HG03175 (cell line): ENCODE data around the gene NAPG.
"Not testable (repeated sequence)": the region's sequence is repeated elsewhere in the genome, so short reads cannot be mapped to it uniquely, and the experiment has no call there.

Experiments used
- ATAC-seq: cut with Tn5 transposase; IDR thresholded peaks from one replicate; pipeline ENCODE4 v1.9.1; 2021; ENCODE audit warnings: mild to moderate bottlenecking, moderate library complexity; ENCODE audit not compliant: unreplicated experiment

The NAPG gene

DNA sequence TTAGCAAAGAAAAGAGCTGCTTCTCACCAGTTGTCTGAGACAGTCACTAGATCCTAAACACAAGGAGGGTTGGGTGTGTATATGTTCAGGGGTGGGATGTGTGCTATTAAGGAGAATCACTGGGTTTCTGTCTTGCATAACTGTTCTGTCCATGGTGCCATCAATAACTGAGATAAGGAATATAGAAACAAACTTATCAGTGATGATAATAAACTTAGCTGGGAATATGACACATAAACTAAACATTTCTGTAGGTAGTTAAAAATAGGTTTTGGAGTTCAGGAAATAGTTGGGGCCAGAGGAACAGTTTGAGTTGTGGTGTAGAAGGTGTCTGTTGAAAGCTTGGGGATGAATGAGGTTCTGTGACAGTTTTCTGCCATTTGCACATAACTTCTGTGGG is 17.4 kb downstream of the NAPG start:
- no peak for ATAC-seq

DNA sequence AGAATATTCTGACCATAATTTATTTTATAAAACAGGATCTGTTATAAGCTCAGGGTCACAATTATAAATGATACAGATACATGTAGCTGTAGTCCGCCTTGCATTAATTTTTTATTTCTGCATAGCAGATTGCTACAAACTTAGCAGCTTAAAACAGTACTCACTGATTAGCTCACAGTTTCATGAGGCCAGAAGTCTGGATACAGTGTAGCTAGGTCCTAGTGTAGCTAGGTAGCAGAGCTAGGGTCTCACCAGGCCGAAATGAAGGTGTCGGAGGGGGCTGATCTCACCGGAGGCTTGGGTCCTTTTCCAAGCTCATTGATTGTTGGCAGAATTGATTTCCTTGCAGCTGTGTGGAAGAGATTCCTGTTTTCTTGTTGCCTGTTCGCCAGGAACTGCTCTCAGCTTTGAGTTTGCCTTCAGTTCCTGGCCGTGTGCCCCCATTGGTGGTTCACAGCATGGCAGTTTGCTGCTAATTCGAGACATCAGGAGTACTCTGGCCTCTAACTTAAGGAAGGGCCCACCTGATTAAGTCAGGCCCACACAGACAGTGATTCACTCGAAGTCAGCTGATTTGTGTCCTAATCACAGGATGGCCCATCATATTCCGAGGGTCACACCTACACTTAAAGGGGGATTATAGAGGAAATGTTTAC is 18.4 kb downstream of the NAPG start:
- ATAC-seq, result no peak

DNA sequence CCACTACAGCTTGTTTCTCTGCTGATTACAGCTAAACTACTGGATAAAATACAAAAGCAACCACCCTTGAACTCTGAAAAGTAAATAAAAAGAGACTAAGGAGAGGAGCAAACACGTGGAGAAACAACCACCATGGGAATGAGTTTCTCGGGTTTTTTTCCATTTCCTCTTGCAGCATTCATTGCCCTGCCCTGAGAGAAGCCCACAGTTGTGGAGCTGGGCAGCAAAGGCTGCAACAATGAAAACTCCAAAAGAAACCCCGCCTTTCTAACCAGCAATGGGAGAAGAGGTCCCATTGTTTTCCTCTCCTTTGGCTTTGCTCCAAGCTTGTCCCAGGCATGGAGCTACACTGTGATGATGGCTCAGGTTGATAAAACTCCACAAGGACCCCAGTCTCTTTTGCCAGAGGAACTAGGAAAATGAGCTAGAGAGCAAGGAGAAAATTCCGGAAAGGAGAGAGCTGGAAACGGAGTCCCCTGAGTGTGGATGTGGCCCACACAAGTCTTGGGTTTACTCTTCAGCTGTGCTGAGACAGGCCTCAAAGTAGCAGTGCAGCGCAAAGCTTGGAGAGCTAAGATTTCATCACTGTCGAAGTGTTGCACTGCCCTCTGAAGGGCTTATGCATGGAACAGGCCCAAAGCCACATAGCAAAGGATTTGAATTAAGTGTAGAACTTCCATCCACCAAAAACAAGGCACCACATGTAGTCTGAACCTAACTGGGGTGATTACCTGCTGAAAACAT is 20.9 kb downstream of the NAPG start:
- ATAC-seq, result no peak

DNA sequence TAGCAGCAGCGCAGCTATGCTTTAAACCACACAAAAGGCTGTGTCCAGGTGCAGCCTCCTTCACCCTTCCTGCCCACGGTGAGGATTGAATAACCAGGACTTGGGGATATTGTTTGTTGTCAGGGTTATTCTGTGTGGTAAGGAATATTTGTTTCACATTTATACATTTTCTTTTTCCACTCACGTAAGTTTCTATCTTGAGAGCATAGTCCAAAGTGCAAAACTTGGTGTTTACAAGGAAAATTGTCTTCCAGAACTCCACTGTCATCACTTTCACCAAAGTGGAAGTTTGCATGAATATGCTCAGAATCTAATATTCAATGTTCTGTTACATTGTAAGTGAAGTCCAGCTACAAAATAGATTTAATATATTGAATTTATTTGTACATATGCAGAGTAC is 26.4 kb downstream of the NAPG start:
- no peak for ATAC-seq

DNA sequence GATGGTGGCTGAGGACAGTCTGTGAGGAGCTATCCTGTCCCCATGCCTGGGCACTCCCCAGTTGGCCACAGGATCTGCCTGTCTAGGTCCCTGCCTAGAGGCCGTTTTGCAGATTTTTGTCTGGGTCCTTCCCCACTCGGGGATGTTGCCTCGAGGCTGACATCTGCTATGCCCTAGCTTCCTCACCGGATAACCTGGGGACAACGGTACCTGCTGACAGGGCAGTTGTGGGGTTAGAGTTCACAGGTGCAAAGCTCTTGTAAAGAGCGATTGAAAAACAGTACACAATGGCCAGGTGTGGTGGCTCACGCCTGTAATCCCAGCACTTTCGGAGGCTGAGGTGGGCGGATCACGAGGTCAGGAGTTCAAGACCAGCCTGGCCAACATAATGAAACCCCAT is 30.4 kb downstream of the NAPG start:
- not testable (repeated sequence) for ATAC-seq

DNA sequence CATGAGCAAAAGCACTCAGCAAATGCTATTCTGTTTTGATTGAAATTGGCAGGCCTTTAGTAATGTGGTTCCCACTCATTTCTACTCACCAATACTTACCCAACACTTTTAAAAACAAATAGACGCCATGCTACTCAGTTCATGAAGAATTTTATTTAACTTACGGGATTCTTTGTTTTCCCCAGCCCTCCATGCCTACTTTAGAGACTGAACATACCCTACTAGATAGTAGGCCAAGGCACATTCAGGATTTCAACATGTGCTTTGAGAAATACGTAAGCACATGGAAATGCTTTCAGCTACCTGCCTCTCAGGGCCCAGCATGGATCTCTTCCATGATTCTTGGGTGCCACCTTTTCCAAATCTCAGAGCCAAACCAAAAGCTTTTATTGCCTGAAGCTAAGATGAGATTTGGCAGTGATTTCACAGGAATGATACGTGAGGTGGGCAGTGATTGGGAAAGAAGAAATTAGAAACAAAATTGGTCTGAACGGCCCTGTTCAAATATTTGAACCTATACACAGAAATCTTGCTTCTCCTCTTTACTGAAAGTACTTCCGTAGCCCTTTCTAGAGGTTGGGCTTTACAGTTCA is 31.4 kb downstream of the NAPG start:
- ATAC-seq, result no peak

DNA sequence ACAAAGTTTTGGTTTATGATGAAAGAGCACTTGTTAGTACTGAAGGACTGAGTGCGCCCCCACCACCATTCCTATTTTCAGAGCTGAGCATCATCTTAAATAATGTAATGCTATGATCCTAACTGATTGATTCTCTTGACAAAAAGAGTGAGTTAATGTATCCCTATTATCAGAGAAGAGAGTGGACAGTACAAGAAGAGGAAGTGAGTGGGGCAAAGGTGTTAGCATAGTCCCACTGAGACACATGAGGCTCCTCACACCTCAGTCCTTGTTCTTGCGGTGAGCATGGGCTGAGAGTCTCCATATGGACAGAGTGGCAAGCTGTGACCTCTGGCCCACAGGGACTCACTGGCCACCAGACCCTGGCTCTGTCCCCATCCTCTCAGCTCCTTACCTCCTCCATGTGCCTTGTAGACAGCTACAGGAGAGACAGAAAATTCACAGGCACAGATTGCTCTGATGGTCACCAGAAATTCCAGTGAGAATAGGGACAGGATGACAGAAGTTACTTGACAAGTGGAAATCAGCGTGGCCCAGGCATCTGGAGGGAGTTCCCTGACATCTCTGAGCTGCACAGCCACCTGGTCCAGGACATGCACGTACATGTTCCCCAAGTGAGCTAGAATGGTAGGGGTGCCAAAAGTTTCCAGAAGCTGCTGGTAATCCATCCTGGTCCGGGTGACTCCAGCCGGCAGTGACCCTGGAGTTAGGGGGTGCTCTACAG is 32.6 kb downstream of the NAPG start:
- ATAC-seq, result no peak

DNA sequence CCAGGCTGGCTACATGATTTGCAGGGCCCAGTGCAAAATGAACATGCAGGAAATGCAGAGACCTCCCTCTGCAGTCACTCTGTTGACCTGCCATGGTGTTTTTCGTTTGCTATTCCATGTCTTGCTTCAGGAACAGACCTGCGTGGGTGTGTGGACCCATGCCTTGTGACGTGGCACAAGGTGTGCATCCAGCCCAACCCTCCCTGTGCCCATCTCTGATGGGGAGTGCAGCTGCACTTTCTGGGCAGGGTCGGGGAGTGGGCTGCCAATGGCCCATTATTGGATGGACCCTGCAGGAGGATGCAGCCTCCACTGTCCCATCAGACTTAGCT is 33.1 kb downstream of the NAPG start:
- no peak for ATAC-seq

DNA sequence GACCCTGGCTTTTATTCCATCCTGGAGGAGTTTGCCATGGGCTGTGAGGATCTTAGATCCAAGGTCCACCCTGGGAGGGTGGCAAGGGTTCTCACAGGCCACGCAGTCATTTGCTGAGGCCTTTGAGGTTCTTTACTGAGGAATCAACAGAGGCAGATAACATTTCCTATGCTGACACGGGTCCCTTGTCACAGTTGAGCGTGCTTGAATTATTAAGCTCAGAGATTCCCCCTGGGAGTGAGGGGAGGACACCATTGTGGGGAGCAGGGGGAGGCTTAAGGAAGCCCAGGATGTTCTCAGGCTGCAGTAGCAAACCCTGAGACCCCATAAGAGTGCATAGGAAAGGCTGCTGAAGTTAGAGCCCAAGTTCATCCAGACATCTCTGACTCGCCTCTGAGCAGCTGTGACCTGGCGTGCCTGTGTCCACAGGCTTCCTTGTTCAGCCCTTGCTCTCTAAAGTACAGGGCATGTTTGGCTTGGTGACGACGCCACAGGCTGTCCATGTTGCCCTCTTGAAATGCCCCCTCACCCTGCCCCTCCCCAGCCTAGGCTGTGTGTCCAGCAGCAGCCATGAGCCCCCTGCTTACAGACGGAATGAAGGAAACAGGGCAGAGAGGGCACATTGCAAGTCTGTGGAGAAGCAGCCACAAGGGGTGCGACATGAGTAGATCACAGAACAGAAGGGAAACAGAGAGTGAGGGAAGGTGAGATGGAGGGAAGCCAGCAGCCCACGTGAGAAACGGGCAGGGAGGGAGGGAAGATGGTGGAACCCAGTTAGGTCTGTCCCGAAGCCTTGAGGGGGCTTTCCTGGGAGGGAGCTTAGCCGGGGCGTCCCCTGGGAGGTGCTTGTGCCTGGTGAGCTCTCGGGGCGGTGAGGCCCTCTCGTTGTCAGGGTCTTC is 34.0 kb downstream of the NAPG start:
- ATAC-seq, result peak; percentile 45

DNA sequence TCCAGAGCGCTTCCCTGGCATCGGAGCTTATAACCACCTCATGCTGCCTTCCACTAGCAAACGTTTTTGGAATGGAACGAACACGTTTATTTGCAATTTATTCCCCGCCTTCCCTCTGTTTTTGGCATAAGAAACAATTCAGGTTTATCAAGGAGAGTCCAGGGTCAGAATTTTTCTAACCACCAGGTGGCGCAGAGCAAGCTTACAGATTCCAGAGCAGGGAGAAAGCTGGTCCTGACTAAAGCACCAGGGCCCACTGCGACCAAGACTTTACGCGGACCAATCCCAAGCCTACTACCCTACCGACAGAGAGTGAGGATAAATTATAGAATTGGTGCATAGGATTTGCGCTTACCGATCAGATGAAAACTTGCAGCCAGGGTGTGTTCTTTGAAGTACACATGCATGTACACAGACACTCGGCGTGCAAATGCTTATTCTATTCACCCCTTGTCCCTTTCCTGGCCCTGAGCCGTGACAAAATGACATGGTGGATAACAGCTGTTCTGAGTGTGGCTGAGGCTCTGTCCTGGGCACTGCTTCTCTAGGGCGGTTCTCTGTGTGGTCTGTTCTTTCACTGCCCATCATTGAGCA is 34.7 kb downstream of the NAPG start:
- ATAC-seq, result peak; percentile 49

DNA sequence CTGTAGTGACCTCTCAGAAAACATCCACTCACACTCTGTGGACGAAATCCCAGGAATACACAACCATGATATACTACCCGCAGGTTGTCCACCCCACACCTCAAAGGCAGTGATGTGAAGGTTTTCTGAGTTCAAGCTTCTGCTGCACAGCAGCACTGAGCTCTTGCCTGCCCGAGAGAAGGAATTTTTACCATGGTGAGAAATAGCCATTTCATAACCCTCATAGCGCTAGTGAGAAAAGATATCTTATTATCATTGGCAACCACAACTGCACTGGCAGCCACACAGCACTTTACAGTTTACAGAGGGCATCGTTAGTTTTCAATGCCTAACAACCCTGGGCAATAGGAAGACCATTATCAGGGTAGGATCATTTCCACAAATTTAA is 36.9 kb downstream of the NAPG start:
- ATAC-seq, result no peak

DNA sequence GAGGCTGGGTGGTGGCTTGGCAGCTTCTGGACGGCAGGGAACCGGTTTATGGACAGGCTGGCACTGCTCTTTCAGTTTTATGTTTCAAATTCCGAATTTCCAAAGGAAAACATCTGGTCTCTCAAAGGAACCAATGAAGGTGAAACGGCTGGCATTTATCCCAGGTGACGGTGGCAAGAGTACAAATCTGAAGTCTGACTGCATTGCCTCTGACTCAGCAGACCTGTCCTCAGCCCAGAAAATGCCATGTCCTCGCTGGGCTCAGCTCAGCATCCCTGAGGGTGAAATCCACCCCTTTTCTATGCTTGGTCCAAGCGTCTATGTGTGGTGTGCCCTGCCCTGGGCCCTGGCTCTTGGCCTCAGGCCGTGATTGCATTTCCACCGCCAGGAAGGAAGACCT is 38.1 kb downstream of the NAPG start:
- no peak for ATAC-seq

DNA sequence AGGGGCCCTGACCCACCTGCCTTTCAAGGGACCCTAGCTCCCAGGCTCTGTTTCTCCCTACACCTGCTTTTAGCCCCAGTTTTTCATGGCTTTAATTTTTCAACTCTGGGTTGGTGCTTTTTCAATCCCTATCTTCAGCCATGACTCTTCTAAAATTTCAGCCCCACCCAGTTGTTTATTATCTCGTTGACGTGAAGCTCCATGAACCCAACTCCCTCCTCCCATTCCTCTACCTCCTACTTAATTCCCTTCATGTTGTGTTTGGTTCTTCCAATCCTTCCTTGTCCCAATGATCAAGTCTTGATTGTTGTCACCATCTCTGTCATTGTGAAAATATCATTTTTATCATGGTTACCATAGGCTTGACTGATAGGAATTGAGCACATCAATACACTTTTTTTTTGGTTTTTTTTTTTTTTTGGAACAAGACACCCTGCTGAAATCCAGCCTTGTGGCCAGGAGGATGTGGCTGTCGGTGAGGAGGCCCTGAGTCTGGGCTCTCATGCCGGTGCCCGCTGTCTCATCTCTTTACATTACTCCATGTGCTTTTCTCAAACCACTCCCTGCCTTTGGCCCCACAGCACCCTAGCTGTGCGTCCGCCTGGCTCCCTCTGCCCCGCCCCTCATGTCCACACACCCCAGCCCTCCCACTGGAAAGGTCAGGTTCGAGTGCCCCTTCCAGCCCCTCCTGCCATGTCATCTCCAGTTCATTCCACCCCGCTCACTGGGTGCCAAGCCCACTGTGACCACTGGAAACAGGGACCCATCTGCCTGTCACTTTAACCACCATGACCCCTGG is 39.3 kb downstream of the NAPG start:
- ATAC-seq, result no peak

DNA sequence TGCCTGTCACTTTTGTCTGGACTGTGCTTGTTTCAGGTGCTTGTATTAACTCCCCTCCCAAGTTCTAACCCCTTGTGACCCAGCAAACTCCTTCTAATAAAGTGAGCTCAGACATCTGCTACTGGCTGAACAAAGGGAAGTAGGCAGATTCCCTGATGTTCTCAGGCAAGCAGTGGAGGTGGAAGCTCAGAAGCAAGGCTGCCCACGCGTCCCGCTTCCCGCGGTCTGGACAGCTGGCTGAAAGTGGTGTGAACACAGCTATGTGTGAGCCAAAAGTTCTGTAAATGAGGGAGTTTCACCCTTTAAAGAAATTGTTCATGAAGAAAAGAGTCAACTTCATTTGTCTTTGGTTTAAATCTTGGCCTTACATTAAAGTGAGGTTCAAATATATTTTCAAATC is 40.0 kb downstream of the NAPG start:
- no peak for ATAC-seq

DNA sequence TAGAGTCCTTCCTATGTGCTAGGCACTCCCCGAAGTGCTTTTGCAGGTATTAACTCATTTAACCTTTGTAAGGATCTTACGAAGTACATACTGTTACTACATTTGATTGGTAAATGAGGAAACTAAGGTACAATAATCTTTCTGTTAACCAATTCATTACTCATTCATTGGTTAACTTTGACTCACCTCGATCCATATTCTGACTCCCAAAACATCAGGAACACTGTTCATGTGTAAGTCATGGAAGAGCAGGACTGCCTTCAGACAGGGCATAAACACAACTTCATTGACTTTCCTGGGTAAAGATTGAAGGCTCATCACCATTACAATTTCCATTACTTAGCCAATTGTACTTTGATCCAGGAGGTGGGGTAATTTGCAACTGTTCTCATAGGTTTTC is 40.6 kb downstream of the NAPG start:
- no peak for ATAC-seq

DNA sequence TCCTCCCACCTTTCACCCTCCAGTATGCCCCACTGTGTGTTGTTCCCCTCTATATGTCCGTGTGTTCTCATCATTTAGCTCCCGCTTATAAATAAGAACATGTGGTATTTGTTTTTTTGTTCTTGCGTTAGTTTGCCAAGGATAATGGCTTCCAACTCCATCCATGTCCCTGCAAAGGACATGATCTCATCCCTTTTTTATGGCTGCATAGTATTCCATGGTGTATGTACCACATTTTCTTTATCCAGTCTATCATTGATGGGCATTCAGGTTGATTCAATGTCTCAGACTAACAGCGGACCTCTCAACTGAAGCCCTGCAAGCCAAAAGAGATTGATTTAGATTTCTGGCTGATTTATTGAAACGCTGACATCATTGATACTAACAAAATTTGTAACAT is 44.1 kb downstream of the NAPG start:
- not testable (repeated sequence) for ATAC-seq

DNA sequence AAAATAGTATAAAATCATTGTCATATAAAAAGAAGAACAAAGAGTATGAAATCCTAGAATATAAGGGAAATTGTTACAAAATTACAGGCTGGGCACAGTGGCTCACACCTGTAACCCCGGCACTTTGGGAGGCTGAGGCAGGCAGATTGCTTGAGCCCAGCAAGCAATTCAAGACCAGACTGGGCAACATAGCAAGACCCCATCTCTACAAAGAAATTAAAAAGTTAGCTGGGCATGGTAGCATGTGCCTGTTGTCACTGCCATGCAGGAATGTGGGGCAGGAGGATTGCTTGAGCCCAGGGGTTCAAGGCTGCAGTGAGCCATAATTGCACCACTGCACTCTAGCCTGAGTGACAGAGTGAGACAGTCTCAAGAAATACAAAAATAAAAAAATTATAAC is 44.8 kb downstream of the NAPG start:
- ATAC-seq, result no peak

DNA sequence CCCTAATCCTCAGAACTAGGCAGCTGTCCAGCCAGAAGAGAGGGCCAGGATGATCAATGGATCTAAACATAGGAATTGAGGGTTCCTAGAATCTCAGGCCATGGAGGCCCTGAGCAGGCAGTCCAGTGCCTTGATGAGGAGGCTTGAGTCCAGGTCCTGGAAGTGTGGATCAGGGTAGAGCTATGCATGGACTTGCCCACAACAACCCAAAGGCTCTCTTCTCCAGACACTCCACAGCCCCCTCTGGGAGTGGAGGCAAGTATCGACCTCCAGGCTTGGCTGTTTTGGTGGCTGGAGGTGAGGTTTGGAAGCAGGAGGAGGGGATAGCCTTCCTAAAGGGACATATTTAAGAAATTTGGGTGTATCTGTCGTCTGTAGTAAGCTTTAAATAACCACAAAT is 45.7 kb downstream of the NAPG start:
- ATAC-seq, result no peak

DNA sequence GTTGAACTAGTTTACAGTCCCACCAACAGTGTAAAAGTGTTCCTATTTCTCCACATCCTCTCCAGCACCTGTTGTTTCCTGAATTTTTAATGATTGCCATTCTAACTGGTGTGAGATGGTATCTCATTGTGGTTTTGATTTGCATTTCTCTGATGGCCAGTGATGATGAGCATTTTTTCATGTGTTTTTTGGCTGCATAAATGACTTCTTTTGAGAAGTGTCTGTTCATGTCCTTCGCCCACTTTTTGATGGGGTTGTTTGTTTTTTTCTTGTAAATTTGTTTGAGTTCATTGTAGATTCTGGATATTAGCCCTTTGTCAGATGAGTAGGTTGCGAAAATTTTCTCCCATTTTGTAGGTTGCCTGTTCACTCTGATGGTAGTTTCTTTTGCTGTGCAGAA is 47.4 kb downstream of the NAPG start:
- not testable (repeated sequence) for ATAC-seq

DNA sequence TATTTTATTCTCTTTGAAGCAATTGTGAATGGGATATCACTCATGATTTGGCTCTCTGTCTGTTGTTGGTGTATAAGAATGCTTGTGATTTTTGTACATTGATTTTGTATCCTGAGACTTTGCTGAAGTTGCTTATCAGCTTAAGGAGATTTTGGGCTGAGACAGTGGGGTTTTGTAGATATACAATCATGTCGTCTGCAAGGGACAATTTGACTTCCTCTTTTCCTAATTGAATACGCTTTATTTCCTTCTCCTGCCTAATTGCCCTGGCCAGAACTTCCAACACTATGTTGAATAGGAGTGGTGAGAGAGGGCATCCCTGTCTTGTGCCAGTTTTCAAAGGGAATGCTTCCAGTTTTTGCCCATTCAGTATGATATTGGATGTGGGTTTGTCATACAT is 48.6 kb downstream of the NAPG start:
- not testable (repeated sequence) for ATAC-seq
